Measurements from ENCODE around the gene RPL26. TPM values are rescaled to one million over a fixed set of nuclear protein-coding genes. Genes with fewer than 3 reads are reported as not detected.
"Not testable (repeated sequence)": the region's sequence is repeated elsewhere in the genome, so short reads cannot be mapped to it uniquely, and the experiment has no call there.

Gene RPL26
- total RNA-seq, 1 donor from 2014 or later = 2,379 TPM

DNA sequence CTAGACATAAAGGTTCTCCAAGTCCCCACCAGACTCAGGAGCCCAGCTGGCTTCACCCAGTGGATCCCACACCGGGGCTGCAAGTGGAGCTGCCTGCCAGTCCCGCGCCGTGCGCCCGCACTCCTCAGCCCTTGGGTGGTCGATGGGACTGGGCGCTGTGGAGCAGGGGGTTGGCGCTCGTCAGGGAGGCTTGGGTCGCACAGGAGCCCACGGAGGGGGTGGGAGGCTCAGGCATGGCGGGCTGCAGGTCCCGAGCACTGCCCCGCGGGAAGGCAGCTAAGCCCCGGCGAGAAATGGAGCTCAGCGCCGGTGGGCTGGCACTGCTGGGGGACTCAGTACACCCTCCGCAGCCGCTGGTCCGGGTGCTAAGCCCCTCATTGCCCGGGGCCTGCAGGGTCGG lies 36.0 kb downstream of the RPL26 start:
- H3K27me3 Mint-ChIP-seq (ENCODE audit: low read depth) = peaks cover 16% of the 10 kb centered on the region
- DNase-seq (ENCODE audit: low spot score); H3K27ac Mint-ChIP-seq; H3K9me3 Mint-ChIP-seq; H3K4me1 Mint-ChIP-seq (ENCODE audit: low read depth); H3K4me3 Mint-ChIP-seq (ENCODE audit: low read depth); H3K36me3 Mint-ChIP-seq (ENCODE audit: low read depth); intact Hi-C loops (cut with micrococcal nuclease): not testable (repeated sequence)

GRCh38 chr17:8345951-8346665 lies 36.9 kb downstream of the RPL26 start:
- no peak overlapping the region for H3K4me3 Mint-ChIP-seq (ENCODE audit: low read depth)
- no peaks in the 10 kb centered on the region for H3K9me3 Mint-ChIP-seq
- intact Hi-C loops (cut with micrococcal nuclease) = no loop called here
- H3K27ac Mint-ChIP-seq = no peak overlapping the region
- no peak for DNase-seq (ENCODE audit: low spot score)
- H3K27me3 Mint-ChIP-seq (ENCODE audit: low read depth) = peaks cover 16% of the 10 kb centered on the region
- H3K4me1 Mint-ChIP-seq (ENCODE audit: low read depth) = peaks cover 3% of the 10 kb centered on the region
- no peaks in the 10 kb centered on the region for H3K36me3 Mint-ChIP-seq (ENCODE audit: low read depth)

DNA sequence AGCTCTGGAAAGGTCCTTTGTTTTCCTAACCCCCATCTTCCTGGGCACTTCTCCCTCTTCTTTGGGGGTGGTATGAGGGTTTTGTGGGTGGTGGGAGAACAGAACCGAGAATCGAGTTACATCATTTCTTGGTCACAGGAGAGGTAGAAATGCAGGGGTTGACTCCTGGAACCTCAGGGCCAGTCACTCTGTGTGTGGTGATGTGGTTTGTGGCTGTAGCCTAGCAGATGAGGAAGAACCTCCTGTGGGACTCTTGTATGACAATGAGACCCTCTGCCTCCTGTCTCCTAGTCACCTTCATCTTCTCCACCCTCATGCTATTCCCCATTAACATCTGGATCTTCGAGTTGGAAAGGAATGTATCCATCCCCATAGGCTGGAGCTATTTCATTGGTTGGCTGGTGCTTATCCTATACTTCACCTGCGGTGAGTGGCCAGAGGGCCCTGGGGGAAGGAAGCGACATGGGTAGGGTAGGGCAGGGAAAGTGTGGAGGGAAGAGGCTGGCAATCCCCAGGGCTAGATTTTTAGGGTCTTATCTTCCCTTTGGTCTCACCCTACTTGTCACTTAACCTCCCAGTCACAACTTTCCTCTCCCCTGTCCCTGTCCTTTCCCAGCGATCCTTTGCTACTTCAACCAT lies 37.8 kb downstream of the RPL26 start:
- intact Hi-C loops (cut with micrococcal nuclease) = no loop called here
- Mint-ChIP-seq H3K9me3 (no peaks in the 10 kb centered on the region), H3K27ac (no peak overlapping the region), H3K4me3 (ENCODE audit: low read depth) (no peak overlapping the region), H3K27me3 (ENCODE audit: low read depth) (peaks cover 14% of the 10 kb centered on the region), H3K36me3 (ENCODE audit: low read depth) (no peaks in the 10 kb centered on the region), H3K4me1 (ENCODE audit: low read depth) (peaks cover 3% of the 10 kb centered on the region)
- DNase-seq (ENCODE audit: low spot score) = no peak

DNA sequence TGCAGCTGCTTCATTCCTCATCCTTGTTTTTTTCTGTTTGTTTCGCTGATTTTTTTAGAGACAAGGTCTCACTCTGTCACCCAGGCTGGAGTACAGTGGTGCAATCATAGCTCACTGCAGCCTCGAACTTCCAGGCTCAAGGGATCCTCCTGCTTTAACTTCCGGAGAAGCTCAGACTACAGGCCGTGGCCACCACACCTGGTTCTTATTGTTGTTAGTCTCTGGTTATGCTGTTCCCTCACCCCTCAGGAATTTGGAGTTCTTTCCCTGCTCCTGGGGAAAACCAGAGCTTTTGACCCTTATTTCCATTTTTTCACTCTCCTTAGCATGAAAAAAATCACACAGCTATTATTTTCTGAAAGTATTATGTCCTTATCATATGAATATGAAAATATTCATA lies 41.5 kb downstream of the RPL26 start:
- Mint-ChIP-seq H3K4me3 (ENCODE audit: low read depth) (no peak overlapping the region), H3K36me3 (ENCODE audit: low read depth) (no peaks in the 10 kb centered on the region), H3K27me3 (ENCODE audit: low read depth) (peaks cover 9% of the 10 kb centered on the region), H3K9me3 (no peaks in the 10 kb centered on the region), H3K4me1 (ENCODE audit: low read depth) (peaks cover 10% of the 10 kb centered on the region), H3K27ac (no peak overlapping the region)
- intact Hi-C loops (cut with micrococcal nuclease) = no loop called here
- no peak for DNase-seq (ENCODE audit: low spot score)

DNA sequence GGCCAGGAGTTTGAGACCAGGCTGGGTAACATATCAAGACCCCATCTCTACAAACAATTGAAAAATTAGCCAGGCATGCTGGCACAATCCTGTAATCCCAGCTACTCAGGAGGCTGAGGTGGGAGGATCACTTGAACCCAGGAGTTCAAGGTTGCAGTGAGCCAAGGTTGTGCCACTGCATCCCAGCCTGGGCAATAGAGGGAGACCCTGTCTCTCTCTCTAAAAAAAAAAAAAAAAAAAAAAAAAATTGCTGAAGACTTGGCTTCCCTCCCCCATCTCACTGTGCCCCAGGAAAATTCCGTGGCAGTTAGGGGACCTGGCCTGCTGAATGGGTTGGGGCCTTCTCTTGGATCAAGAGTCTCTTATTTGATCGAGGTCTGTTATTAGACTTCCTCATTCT lies 43.5 kb downstream of the RPL26 start, which contains the start of gene ODF4:
TSS of gene ODF4 (plus strand) at position 301 of the 400 bp plus-strand sequence. CDS start 212 bp downstream, outside the sequence.
- no peaks in the 10 kb centered on the region for H3K9me3 Mint-ChIP-seq
- H3K4me3 Mint-ChIP-seq (ENCODE audit: low read depth) = no peak within 1 kb of the TSS
- DNase-seq (ENCODE audit: low spot score) = no peak
- intact Hi-C loops (cut with micrococcal nuclease) = no loop called here
- no peaks in the 10 kb centered on the region for H3K36me3 Mint-ChIP-seq (ENCODE audit: low read depth)
- peaks cover 2% of the 10 kb centered on the region for H3K27me3 Mint-ChIP-seq (ENCODE audit: low read depth)
- peaks cover 7% of the 10 kb centered on the region for H3K4me1 Mint-ChIP-seq (ENCODE audit: low read depth)
- no peak within 1 kb of the TSS for H3K27ac Mint-ChIP-seq

- H3K27ac Mint-ChIP-seq = no peak overlapping the region
Measured at GRCh38 chr17:8338753-8339140, 44.2 kb downstream of the RPL26 start.

GRCh38 chr17:8337802-8338752 lies 44.9 kb downstream of the RPL26 start:
- no peak overlapping the region for H3K4me3 Mint-ChIP-seq (ENCODE audit: low read depth)
- peaks cover 2% of the 10 kb centered on the region for H3K27me3 Mint-ChIP-seq (ENCODE audit: low read depth)
- H3K9me3 Mint-ChIP-seq = no peaks in the 10 kb centered on the region
- peaks cover 7% of the 10 kb centered on the region for H3K4me1 Mint-ChIP-seq (ENCODE audit: low read depth)
- no peak overlapping the region for H3K27ac Mint-ChIP-seq
- no peak for DNase-seq (ENCODE audit: low spot score)
- no peaks in the 10 kb centered on the region for H3K36me3 Mint-ChIP-seq (ENCODE audit: low read depth)
- intact Hi-C loops (cut with micrococcal nuclease) = no loop called here

More at GRCh38 chr17:8338753-8339140, 44.2 kb downstream of the RPL26 start:
- no peaks in the 10 kb centered on the region for H3K9me3 Mint-ChIP-seq
- intact Hi-C loops (cut with micrococcal nuclease) = no loop called here
- no peak overlapping the region for H3K4me3 Mint-ChIP-seq (ENCODE audit: low read depth)
- H3K36me3 Mint-ChIP-seq (ENCODE audit: low read depth) = no peaks in the 10 kb centered on the region
- peaks cover 7% of the 10 kb centered on the region for H3K4me1 Mint-ChIP-seq (ENCODE audit: low read depth)
- peaks cover 2% of the 10 kb centered on the region for H3K27me3 Mint-ChIP-seq (ENCODE audit: low read depth)
- DNase-seq (ENCODE audit: low spot score) = no peak

DNA sequence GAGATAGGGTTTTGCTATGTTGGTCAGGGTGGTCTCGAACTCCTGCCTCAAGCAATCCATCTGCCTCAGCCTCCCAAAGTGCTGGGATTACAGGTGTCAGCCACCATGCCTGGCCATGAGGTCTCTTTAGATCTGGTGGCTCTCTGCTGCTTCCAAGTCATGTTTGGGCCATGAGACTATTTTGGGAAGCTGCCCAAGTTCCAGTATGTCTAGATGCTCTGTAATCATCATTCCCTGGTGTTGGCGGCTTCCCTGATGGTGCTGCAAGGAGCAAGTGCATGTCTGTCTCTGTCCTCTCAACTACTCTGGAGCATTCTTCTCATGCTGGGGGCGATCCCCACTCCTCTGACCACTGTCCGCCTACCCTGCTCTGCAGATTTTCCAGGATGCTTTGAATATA lies 49.7 kb downstream of the RPL26 start:
- DNase-seq (ENCODE audit: low spot score) = no peak
- no peaks in the 10 kb centered on the region for H3K9me3 Mint-ChIP-seq
- no peak overlapping the region for H3K4me3 Mint-ChIP-seq (ENCODE audit: low read depth)
- no peak overlapping the region for H3K27ac Mint-ChIP-seq
- peaks cover 5% of the 10 kb centered on the region for H3K4me1 Mint-ChIP-seq (ENCODE audit: low read depth)
- H3K36me3 Mint-ChIP-seq (ENCODE audit: low read depth) = no peaks in the 10 kb centered on the region
- intact Hi-C loops (cut with micrococcal nuclease) = no loop called here
- H3K27me3 Mint-ChIP-seq (ENCODE audit: low read depth) = peaks cover 7% of the 10 kb centered on the region

DNA sequence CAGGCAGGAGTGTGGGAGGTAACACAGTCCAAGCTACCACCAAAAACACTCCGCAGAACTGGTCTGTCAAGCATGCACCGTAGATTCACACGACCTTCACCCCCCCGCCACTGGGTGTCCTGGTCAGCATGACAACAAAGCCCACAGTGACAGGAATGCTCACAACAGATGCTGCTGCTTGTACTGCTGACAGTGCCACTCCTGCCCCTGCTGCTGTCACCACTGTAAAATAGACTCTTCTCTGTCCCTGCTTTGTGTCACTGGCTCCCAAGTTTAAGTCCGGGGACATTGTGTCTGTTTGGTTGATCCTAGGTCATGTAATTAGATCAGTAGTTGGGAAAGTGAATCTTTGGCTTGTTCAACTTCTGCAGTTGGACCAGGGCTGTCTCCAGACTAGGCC lies 50.3 kb downstream of the RPL26 start:
- Mint-ChIP-seq H3K36me3 (ENCODE audit: low read depth) (no peaks in the 10 kb centered on the region), H3K27ac (no peak overlapping the region), H3K4me1 (ENCODE audit: low read depth) (peaks cover under 1% of the 10 kb centered on the region), H3K4me3 (ENCODE audit: low read depth) (no peak overlapping the region), H3K27me3 (ENCODE audit: low read depth) (peaks cover 12% of the 10 kb centered on the region), H3K9me3 (no peaks in the 10 kb centered on the region)
- intact Hi-C loops (cut with micrococcal nuclease) = no loop called here
- DNase-seq (ENCODE audit: low spot score) = no peak

DNA sequence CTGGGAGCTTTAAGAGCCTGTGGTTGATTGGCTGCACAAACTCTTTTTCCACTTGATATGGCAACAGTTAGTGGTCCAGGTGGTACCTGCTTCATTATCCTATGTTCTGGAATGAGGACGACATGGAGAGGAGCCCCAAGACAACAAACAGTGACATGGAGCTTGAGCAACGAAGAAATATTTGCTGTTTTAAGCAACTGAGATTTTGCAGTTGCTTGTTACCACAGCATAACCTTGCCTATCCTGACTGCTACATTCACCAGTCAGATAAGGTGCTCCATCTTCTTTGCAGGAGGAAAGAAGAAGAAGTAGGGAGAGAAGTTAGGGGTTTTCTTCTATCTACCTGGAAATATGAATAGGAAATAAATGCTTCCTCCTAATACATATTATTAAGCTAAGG lies 50.9 kb downstream of the RPL26 start:
- no peak overlapping the region for H3K4me3 Mint-ChIP-seq (ENCODE audit: low read depth)
- intact Hi-C loops (cut with micrococcal nuclease) = no loop called here
- no peaks in the 10 kb centered on the region for H3K36me3 Mint-ChIP-seq (ENCODE audit: low read depth)
- H3K27ac Mint-ChIP-seq = no peak overlapping the region
- H3K27me3 Mint-ChIP-seq (ENCODE audit: low read depth) = peaks cover 18% of the 10 kb centered on the region
- no peaks in the 10 kb centered on the region for H3K4me1 Mint-ChIP-seq (ENCODE audit: low read depth)
- DNase-seq (ENCODE audit: low spot score) = no peak
- no peaks in the 10 kb centered on the region for H3K9me3 Mint-ChIP-seq

All from activated T-helper 2 cell treated with anti-CD3 and anti-CD28 coated beads, Interferon-gamma antibody, Interleukin-2, Interleukin-4, amounts not matched to agents 10 μg/mL and 5 μg/mL and 100 μg/mL, durations not matched to agents 14 hours and 24 hours and 36 hours (primary cell).